ENCODE results near the gene TNFRSF1B.

Gene TNFRSF1B

GRCh38 chr1:12180903-12181302, 14.1 kb downstream of the TNFRSF1B start:
- ChIA-PET POLR2A (interaction anchor here (0.6 kb wide), 1 partner anchor 26 kb away, joined by 11 read pairs; no protein-coding TSS in a partner anchor), CTCF (interaction anchor here (1.3 to 5.1 kb wide), 3 partner anchors 15 to 56 kb away, joined by 3 to 35 read pairs (median 5); no protein-coding TSS in a partner anchor)
- TF ChIP-seq CTCF (IDR thresholded peaks at IDR 0.05; ENCODE audit: control extremely low read depth, extremely low read depth, low read depth, missing control alignments), result no peak

GRCh38 chr1:12181568-12181967, 14.8 kb downstream of the TNFRSF1B start:
- CTCF ChIA-PET, result interaction anchor here (1.1 to 5.1 kb wide), 5 partner anchors 12 to 56 kb away, joined by 3 to 35 read pairs (median 4); no protein-coding TSS in a partner anchor
- POLR2A ChIA-PET, result no interaction called here
- no peak for TF ChIP-seq CTCF (IDR thresholded peaks at IDR 0.05; ENCODE audit: control extremely low read depth, extremely low read depth, low read depth, missing control alignments)
- DNase-seq (ENCODE audit: extremely low spot score), result no peak

More at GRCh38 chr1:12180903-12181302, 14.1 kb downstream of the TNFRSF1B start:
- no peak for DNase-seq (ENCODE audit: extremely low spot score)

GRCh38 chr1:12182410-12182984, 15.7 kb downstream of the TNFRSF1B start:
- POLR2A ChIA-PET, result interaction anchor here (0.6 to 1.6 kb wide), 3 partner anchors 13 to 163 kb away, joined by 3 to 9 read pairs (median 4); partner anchors contain the start of gene MIIP

GRCh38 chr1:12183095-12183794, 16.5 kb downstream of the TNFRSF1B start:
- no peak for DNase-seq (ENCODE audit: extremely low spot score)
- POLR2A ChIA-PET, result interaction anchor here (1.5 to 1.6 kb wide), 2 partner anchors 14 to 35 kb away, joined by 4 to 9 read pairs; no protein-coding TSS in a partner anchor
- CTCF ChIA-PET, result interaction anchor here (0.9 to 5.1 kb wide), 14 partner anchors 9 to 65 kb away, joined by 3 to 35 read pairs (median 4); partner anchors contain the start of gene TNFRSF1B
- no peak for TF ChIP-seq CTCF (IDR thresholded peaks at IDR 0.05; ENCODE audit: control extremely low read depth, extremely low read depth, low read depth, missing control alignments)

More at GRCh38 chr1:12182410-12182984, 15.7 kb downstream of the TNFRSF1B start:
- CTCF ChIA-PET, result interaction anchor here (1.0 to 5.1 kb wide), 14 partner anchors 8 to 65 kb away, joined by 3 to 35 read pairs (median 4); no protein-coding TSS in a partner anchor
- no peak for DNase-seq (ENCODE audit: extremely low spot score)
- TF ChIP-seq CTCF (IDR thresholded peaks at IDR 0.05; ENCODE audit: control extremely low read depth, extremely low read depth, low read depth, missing control alignments), result no peak

- peak; percentile 50 for DNase-seq (ENCODE audit: extremely low spot score)
- POLR2A ChIA-PET, result interaction anchor here (1.6 kb wide), 1 partner anchor 36 kb away, joined by 9 read pairs; no protein-coding TSS in a partner anchor
- CTCF ChIA-PET, result interaction anchor here (1.0 to 5.1 kb wide), 12 partner anchors 8 to 66 kb away, joined by 3 to 35 read pairs (median 5); no protein-coding TSS in a partner anchor
- no peak for TF ChIP-seq CTCF (IDR thresholded peaks at IDR 0.05; ENCODE audit: control extremely low read depth, extremely low read depth, low read depth, missing control alignments)
Measured at GRCh38 chr1:12184008-12184681, 17.4 kb downstream of the TNFRSF1B start.

Measured in GM10248 (cell line).